GM19372 (cell line): Measurements from ENCODE around the gene MTHFD1L.
"Not testable (repeated sequence)": the region's sequence is repeated elsewhere in the genome, so short reads cannot be mapped to it uniquely, and the experiment has no call there.

ENCODE experiments used
- ATAC-seq: cut with Tn5 transposase; IDR thresholded peaks from one replicate; pipeline ENCODE4 v1.9.1; 2021; ENCODE audit warnings: mild to moderate bottlenecking, low read depth, moderate library complexity; ENCODE audit not compliant: unreplicated experiment

The MTHFD1L gene

GRCh38 chr6:151087055-151087454 lies 221.6 kb downstream of the MTHFD1L start:
- ATAC-seq, result not testable (repeated sequence)

DNA sequence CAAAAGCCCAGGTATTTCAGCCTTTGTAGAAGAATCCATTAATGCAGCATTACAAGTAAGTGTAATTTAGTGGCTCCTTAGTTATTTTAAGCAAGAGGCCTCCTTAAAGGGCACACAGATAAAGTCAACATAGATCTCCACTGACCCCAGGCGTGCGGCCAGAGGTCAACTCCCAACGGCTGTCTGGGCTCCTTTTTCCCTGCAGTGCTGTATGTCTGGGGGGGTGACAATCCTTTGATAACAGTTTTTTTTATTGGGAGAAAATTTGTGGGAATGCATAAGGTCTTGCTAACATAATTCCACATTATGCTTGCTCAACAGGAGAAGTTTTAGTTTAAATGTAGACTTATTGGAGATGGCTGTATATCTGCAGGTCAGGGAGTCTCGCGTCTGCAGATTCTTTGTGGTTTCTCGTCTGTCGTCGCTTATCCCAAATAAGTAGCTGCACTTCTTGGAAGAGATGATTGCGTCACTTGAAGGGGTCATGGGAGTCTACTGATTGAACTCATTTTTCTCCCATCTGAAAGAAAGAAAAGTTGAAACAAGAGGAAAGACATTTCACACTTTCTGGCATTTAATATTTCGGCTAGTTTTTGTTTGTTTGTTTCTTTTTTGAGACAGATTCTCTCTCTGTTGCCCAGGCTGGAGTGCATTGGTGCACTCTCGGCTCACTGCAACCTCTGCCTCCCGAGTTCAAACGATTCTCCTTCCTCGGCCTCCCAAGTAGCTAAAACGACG lies 222.5 kb downstream of the MTHFD1L start:
- ATAC-seq, result no peak

- no peak for ATAC-seq
These were observed 223.1 kb downstream of the MTHFD1L start for GRCh38 chr6:151088599-151088935.

DNA sequence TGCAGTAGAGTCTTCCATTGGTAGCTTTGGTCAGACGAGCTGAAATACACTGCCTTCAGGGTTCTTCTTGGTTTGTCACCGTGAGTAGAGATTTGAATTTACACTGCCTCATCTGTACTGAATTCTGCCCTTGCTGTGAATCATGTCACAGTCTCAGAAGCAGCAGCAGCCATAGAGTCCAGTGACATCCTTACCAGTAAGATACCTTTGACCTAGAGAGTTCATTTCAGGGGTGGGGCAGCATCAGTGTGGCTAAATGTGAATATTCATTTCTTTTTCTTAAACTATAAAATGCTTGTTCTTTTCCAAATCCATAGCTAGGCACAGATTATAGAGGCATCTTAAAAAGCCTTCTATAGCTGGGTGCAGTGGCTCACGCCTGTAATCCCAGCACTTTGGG lies 223.5 kb downstream of the MTHFD1L start:
- no peak for ATAC-seq

GRCh38 chr6:151089978-151090377 lies 224.5 kb downstream of the MTHFD1L start:
- no peak for ATAC-seq

DNA sequence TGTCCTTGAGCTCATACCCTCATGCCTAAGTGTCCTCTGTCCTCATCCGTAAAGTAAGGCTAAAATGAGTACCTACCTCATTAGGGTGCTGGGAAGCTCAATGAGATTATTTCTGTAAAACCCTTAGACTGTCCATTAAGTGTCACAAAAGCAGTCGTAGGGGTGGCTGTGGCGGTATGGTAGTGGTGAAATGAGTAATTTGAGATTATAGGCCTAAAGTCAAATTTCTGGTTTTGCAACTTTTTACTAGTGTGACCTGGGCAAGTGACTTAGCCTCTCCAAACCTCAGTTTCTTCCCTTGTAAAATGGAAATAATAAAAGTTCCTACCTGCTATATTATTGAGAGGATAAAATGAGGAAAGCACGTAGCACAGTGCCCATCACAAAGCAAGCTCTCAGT lies 226.1 kb downstream of the MTHFD1L start:
- ATAC-seq, result no peak

DNA sequence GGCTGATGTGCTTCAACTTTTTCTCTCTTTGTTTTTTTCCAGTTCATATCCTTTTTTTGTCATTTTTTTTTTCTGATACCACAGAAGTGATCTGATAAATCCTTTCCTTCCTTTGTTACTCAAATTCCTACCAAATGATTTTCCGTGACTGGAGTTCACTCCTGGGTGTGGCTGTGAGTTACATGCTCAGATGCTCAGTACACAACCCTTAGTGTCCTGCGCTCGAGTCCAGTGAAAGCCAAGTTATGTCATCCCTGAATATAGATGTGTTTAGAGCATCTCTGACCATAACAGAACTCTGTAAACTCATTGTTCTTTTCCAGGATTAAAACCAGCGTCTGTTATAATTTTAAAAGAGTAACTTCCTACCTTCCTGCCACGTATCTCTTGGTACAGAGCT lies 227.1 kb downstream of the MTHFD1L start:
- no peak for ATAC-seq

DNA sequence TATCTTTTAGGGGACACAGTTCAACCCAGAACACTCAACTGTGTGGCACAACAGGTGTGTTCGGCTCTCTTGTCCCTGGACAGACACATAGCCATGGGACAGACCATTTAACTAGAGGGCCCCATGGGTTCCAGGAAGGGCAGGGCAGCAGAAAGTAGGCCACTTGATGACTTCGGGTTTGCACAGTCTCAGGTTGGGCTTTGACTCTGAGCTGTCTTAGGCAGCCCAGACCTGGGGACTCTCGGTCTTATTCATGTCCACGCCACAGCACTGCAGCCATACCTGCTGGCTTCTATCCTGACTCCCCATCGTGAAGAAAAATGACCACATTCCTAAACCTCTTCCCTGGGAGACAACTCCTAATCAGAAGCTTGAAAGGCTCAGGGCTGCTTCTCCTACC lies 228.2 kb downstream of the MTHFD1L start:
- no peak for ATAC-seq

GRCh38 chr6:151095538-151096254 lies 230.2 kb downstream of the MTHFD1L start:
- ATAC-seq, result no peak

DNA sequence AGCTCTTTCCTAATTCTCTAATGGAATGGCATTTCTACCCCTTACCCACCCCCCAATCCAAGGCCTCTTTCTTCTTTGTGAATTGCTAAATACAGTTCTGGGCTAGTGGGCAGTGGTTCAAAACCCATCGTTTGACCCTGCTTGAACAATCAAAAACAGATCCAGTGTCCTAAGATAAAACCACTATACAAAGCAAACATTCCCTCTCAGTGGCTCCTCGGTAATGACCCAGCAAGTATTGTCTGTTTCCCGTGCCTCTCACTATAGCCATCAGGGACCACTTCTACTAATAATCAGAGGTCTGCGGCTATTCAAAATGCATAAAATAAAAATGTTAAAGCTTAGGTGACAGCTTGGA lies 230.7 kb downstream of the MTHFD1L start:
- no peak for ATAC-seq

DNA sequence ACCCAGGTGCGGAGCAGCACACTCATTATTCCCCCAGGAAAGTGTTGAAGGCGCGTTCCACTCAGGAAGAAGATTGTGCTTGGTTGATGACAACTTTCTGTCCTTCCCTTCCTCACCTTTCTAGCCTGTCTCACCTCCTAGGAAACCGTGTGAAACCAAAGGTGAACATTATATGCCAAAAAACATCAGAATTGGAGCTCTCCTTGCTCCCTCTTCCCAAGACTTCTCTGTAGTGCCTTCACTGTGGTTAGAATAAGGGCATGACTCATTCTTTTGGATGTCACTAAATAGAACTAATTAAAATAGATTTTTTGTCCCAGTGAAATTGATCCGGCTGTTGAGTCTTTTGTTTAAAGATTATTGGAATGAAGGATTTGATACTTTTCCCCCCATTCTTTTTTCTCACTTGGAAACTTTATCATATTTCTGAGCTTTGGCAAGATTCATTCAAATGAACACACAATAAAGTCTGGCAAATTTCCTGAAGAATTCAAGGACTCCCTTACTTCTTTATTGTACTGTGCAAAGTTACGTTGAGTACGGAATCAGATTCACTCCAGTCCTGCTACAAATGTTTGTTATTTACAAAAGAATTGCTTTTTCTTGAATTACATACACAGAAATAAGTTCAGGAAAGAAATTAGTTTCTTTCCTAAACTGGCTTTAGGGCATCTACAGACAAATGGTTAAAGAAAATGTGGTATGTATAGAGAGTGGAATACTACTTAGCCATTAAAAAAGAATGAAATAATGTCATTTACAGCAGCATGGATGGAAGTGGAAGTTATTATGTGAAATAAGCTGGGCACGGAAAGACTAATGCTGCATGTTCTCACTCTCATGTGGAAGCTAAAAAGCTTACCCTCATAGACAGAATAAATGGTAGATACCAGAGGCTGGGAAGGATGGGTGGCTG lies 231.4 kb downstream of the MTHFD1L start:
- ATAC-seq, result no peak

- ATAC-seq, result no peak
These were observed 232.7 kb downstream of the MTHFD1L start for GRCh38 chr6:151098166-151098565.

DNA sequence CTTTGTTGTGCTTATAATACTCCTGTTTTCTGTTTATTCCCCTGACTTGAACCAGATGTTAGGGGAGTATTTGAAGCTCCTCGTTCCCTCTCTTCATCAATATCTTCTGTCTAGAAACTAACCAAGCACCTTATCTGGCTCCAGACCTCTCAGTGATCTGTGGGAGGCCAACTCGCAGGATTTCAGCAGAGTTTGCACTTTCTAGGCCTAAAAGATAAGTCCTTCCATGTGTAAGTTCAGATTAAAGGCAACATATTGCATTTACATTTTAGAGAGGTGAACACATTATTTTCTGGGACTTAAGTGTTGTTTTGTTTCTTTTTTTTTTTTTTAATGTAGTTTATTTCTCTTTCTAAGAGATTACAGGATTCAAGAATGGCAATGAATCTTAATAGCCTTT lies 234.8 kb downstream of the MTHFD1L start:
- ATAC-seq, result no peak

DNA sequence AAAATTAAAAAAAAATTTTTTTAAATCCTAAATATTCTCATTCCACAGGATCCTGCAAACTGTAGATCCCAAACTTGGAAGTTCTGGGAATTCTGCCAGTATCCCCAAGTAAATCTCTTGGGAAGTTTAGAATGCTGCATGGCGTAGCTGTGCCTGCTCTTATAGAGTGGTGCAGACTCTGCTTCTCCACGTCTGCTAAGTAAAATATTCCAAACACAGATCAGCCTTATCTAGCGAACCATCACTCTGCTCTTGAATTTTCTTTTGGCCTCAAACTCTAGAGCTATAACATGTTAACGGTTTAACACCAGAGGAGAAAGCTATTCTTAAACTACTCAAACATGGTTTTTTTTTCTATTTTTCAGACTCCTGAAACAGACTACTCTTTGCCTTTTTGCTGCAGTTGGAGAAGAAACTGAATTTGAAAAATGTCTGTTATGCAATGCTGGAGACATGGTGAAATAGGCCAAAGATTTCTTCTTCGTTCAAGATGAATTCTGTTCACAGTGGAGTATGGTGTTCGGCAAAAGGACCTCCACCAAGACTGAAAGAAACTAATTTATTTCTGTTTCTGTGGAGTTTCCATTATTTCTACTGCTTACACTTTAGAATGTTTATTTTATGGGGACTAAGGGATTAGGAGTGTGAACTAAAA lies 235.8 kb downstream of the MTHFD1L start:
- no peak for ATAC-seq

- ATAC-seq, result no peak
These were observed 236.6 kb downstream of the MTHFD1L start for GRCh38 chr6:151101816-151102694.

DNA sequence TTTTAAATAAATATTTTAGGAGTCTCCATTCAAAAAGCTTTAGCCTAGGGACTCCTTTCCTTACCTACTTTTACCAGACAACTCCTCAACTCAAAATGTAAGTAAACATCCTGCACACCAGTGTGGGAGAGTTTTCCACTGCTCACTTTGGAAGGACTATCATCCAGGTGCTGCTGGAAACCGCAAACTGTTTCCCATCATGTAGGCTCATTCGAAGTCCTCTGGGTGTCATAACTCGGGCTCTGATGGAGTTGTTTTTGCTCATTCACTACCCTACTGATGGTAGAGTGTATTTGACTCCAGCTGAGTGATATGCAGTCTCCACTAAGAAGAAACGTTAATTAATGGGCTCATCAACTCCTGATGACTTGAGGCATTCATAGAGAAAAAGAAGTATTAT lies 237.8 kb downstream of the MTHFD1L start:
- ATAC-seq, result no peak

DNA sequence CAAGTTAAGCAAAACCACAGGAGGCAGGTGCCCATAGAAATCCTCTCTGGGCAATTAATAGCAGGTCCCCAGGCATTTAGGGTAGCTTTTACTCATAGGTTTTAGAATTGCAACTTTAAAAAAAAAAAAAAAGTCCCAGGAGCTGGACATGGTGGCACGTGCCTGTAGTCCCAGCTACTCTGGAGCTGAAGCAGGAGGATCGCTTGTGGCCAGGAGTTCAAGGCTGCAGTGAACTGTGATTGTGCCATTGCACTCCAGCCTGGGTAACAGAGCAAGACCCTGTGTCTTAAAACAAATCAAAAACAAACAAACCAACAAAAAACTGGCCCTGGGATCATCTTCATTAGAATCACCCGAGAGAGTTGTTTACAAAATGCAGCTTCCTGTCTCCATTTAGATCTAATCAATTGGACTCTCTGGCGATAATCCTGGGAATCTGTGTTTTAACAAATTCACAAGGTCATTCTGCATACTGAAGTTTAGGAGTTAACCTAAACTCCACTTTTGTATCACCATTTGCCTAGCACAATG lies 242.5 kb downstream of the MTHFD1L start:
- no peak for ATAC-seq

- no peak for ATAC-seq
These were observed 243.0 kb downstream of the MTHFD1L start for GRCh38 chr6:151108548-151108947.

GRCh38 chr6:151109361-151109760 lies 243.9 kb downstream of the MTHFD1L start:
- ATAC-seq, result no peak
